ENCODE measurements around the gene LETM1. TPM values are rescaled to one million over a fixed set of nuclear protein-coding genes. Genes with fewer than 3 reads are reported as not detected.

LETM1 gene
- total RNA-seq, 2 donors from 2014 or later = 32.1 to 63.1 TPM

DNA sequence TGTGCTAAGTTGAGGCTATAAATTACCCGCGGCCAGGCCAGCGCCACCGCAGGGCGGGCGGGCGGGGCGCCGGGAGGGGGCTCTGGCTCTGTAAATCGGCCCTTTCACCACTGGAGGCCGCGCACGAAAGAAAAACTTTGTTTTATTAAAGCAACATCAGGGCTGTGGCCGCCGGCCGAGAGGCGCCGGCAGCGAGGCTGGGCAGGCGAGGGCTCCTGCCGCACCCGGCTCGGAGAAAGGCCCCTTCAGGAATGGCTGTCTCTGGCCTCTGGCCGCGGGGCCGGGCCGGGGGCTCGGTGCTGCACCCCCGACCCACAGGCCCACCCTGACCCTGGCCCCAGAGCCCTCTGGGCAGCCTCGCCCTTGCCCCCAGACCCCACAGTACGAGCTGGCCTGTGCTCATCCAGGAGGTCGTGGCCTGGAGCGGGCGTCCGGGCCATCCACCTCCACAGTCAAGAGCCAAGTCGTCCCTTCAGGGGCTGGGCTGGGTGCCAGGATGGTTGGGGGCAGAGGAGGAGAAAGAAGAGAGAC is 92.3 kb downstream of the LETM1 start:
- TF ChIP-seq, protein P1, sequence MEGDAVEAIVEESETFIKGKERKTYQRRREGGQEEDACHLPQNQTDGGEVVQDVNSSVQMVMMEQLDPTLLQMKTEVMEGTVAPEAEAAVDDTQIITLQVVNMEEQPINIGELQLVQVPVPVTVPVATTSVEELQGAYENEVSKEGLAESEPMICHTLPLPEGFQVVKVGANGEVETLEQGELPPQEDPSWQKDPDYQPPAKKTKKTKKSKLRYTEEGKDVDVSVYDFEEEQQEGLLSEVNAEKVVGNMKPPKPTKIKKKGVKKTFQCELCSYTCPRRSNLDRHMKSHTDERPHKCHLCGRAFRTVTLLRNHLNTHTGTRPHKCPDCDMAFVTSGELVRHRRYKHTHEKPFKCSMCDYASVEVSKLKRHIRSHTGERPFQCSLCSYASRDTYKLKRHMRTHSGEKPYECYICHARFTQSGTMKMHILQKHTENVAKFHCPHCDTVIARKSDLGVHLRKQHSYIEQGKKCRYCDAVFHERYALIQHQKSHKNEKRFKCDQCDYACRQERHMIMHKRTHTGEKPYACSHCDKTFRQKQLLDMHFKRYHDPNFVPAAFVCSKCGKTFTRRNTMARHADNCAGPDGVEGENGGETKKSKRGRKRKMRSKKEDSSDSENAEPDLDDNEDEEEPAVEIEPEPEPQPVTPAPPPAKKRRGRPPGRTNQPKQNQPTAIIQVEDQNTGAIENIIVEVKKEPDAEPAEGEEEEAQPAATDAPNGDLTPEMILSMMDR (IDR thresholded peaks at IDR 0.05) = no peak
- TF ChIP-seq POLR2A (IDR thresholded peaks at IDR 0.05) = no peak
- TF ChIP-seq POLR2AphosphoS5 (IDR thresholded peaks at IDR 0.05) = no peak
- H3K27ac ChIP-seq = no peak overlapping the region
- H3K9me3 ChIP-seq = no peaks in the 10 kb centered on the region
- no peaks in the 10 kb centered on the region for H3K27me3 ChIP-seq (replicated peaks; ENCODE audit: insufficient read depth)
- 12% methylated on average over 30 of the region's 36 CpGs for WGBS
- no peak for DNase-seq (ENCODE audit: low spot score)
- peaks cover 2% of the 10 kb centered on the region for H3K4me1 ChIP-seq (replicated peaks)
- intact Hi-C loops (cut with DNase I) = loop anchor here (5.0 kb wide), 1 partner anchor 44 kb away; no protein-coding TSS in a partner anchor
- no peaks in the 10 kb centered on the region for H3K36me3 ChIP-seq
- peak overlapping the region; percentile 9 to 13 for H3K4me3 ChIP-seq

DNA sequence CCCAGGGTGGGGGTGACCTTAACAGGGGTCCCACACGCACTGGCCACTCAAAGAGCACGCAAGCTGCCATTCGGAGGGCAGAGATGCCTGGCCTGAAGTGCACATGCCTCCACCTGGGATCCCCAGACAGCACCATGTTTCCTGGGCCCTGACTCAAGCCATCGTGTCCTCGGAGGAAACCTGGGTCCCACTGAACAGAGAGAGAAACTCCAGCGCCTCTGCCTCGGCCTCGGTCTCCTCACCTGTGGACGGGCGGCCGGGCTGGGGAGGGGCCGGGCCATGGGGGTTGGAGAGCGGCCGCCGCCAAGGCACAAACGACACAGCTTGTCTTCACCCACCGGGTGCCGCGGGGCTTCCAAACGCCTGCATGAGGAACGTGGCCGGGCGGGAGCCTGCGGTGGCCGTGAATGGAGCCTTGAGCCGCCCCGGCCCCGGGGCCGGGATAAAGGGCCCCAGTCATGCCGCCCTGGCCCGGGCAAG is 92.8 kb downstream of the LETM1 start:
- DNase-seq (ENCODE audit: low spot score) = no peak
- Histone ChIP-seq H3K27me3 (replicated peaks; ENCODE audit: insufficient read depth) (no peaks in the 10 kb centered on the region), H3K9me3 (no peaks in the 10 kb centered on the region), H3K4me3 (peak overlapping the region; percentile 9 to 13), H3K27ac (no peak overlapping the region), H3K4me1 (replicated peaks) (peaks cover 2% of the 10 kb centered on the region), H3K36me3 (no peaks in the 10 kb centered on the region)
- 25% methylated on average over 27 of the region's 31 CpGs for WGBS
- TF ChIP-seq POLR2A (IDR thresholded peaks at IDR 0.05) (no peak), POLR2AphosphoS5 (IDR thresholded peaks at IDR 0.05) (no peak)
- TF ChIP-seq, protein P1 (IDR thresholded peaks at IDR 0.05) = no peak
- intact Hi-C loops (cut with DNase I) = loop anchor here (5.0 kb wide), 1 partner anchor 44 kb away; no protein-coding TSS in a partner anchor

DNA sequence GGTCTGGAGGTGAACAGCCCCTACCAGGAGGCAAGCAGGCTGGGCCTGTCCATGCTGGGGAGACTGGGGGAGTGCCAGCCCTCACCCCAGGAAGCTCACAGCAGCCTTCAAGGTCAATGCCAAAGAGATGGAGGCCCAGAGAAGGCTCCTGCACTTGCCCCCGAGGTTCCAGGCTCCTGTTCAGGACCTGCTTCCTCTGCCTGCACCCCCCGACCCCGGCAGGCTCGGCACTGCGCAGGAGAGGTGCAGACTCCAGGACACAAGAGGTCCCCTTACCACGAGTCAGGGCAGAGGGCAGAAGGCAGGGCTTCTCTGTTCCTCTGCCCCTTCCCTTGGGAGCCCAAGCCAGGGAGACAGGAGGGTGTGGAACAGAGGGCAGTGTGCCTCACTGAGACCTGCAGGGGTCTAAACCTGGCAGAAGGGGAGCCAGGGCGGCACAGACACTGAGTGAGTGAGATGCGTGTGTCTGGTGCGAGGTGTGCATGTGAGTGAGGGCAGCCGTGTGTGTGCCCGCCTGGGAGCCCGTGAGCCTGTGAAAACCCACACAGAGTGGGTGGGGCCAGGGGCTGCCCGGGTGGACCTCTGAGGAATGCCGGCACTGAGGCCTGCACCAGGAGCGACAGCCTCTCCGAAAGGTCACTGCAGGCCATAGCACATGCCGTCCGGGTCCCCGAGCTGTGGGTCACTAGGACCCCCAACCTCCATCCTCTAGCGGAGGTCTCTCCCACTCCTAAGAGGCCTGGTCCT is 93.5 kb downstream of the LETM1 start:
- no peak for DNase-seq (ENCODE audit: low spot score)
- intact Hi-C loops (cut with DNase I) = loop anchor here (5.0 kb wide), 1 partner anchor 45 kb away; no protein-coding TSS in a partner anchor
- Histone ChIP-seq H3K4me1 (replicated peaks) (peaks cover 2% of the 10 kb centered on the region), H3K4me3 (no peak overlapping the region), H3K36me3 (no peaks in the 10 kb centered on the region), H3K27ac (no peak overlapping the region), H3K9me3 (no peaks in the 10 kb centered on the region), H3K27me3 (replicated peaks; ENCODE audit: insufficient read depth) (no peaks in the 10 kb centered on the region)
- TF ChIP-seq POLR2AphosphoS5 (IDR thresholded peaks at IDR 0.05) = no peak
- TF ChIP-seq, protein P1 (IDR thresholded peaks at IDR 0.05) = no peak
- no peak for TF ChIP-seq POLR2A (IDR thresholded peaks at IDR 0.05)
- 89% methylated on average over 17 of the region's 20 CpGs for WGBS

Other genes starting within 250 kb of the LETM1 start
- 10 to 100 TPM in 1 of 2 donors, 1 to 10 TPM in 1; 2.3 to 16.8 TPM for gene FAM53A, start 171.8 kb downstream of the LETM1 start, total RNA-seq
- gene SLBP, start 143.8 kb downstream of the LETM1 start, total RNA-seq = 10 to 100 TPM; 46.7 to 84.5 TPM
- 10 to 100 TPM; 73.7 to 81.7 TPM for gene TMEM129, start 134.8 kb downstream of the LETM1 start, total RNA-seq
- gene TACC3, start 134.6 kb downstream of the LETM1 start, total RNA-seq = 10 to 100 TPM in 1 of 2 donors, 1 to 10 TPM in 1; 4.3 to 35.6 TPM
- 10 to 100 TPM in 1 of 2 donors, 1 to 10 TPM in 1; 8.7 to 78.2 TPM for gene FGFR3, start 62.9 kb downstream of the LETM1 start, total RNA-seq
- 10 to 100 TPM; 18.0 to 75.0 TPM for gene NSD2, start 15.2 kb upstream of the LETM1 start, total RNA-seq
- gene NELFA, start 152.8 kb upstream of the LETM1 start, total RNA-seq = 10 to 100 TPM; 29.5 to 53.3 TPM
- gene NAT8L, start 203.2 kb upstream of the LETM1 start, total RNA-seq = 10 to 100 TPM in 1 of 2 donors, under 1 TPM in 1; 0.41 to 36.4 TPM

Measured in prostate gland (tissue), 2 donors.